HG03520 (cell line): ENCODE data around the gene PDE6A.
A peak's percentile ranks its signal among the peaks of the same experiment; 100 is the strongest.
"Not testable (repeated sequence)": the region's sequence is repeated elsewhere in the genome, so short reads cannot be mapped to it uniquely, and the experiment has no call there.

Experiments used
- ATAC-seq: cut with Tn5 transposase; IDR thresholded peaks from one replicate; pipeline ENCODE4 v1.9.1; 2021; ENCODE audit warnings: mild to moderate bottlenecking, moderate library complexity; ENCODE audit not compliant: unreplicated experiment

Gene PDE6A

DNA sequence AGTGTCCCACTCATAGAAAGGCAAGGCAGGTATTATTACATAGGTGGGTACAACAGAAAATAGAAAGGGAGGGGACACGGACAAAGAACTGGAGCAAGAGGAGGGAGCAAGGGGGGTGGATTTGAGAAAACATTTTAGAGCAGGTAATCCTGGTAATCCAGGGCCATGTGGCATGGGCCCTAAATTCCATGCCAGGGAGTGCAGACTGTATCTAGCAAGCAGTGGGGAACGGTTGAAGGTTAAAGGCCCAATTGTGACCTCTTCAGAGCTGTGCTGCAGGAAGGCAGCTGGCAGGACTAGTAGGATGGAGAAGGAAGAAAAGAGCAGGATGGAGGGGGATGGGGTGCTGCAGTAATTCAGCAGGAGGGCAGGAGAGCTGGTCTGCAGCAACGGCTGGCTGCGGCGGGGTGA lies 75.2 kb downstream of the PDE6A start:
- ATAC-seq = no peak

DNA sequence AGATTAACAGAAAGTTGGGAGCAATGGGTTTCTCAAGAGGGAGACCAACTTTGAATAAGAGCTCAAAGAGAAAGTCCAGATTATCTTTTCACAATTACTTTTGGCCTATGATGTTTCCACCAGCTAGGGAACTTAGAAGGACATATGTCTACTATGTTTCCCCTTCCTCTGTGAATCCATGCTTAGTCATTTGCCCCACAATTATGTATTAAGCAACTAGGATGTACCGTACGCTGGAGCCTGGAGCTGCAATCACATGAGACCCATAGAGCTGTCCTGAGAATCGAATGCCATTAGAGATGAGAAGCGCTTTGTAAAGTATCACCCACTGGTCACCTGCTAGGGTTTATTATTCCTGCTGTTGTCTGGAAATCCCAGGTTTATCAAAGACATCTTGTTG lies 78.8 kb downstream of the PDE6A start:
- ATAC-seq = no peak

DNA sequence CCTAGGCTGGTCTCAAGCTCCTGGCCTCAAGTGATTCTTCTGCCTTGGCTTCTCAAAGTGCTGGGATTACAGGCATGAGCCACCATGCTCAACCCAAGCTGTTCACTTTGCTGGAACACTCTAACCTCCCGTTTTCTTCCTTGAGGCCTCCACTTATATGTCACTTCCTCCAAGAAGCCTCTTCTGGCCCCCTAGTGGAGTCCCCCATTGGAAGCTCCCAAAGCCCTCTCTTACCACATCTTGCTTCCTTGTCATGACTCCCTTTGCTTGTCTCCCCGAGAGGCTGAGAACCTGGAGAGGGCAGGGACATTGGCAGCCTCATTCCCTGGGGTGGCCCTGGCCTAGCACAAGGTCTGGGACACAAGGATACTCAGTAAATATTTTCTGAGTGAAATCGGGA lies 80.8 kb downstream of the PDE6A start:
- no peak for ATAC-seq

DNA sequence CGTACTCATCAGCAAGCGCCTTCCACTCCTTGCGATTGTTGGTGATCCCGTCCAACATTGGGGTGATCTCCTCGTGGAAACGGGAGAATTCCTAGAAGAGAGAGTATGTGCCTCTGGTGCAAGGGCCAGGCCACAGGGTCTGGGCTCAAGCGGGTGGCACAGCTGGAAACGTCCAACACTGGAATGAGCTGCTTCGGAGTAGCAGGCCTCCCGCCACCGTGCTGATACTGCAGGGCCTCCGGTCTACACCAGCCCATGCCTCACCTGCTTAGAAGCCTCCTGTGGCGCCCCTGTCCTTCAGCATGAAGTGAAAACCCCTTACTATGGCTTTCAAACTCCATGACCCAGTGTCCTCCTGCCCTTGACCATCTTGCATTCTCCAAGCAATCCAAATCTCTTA lies 81.4 kb downstream of the PDE6A start:
- no peak for ATAC-seq

DNA sequence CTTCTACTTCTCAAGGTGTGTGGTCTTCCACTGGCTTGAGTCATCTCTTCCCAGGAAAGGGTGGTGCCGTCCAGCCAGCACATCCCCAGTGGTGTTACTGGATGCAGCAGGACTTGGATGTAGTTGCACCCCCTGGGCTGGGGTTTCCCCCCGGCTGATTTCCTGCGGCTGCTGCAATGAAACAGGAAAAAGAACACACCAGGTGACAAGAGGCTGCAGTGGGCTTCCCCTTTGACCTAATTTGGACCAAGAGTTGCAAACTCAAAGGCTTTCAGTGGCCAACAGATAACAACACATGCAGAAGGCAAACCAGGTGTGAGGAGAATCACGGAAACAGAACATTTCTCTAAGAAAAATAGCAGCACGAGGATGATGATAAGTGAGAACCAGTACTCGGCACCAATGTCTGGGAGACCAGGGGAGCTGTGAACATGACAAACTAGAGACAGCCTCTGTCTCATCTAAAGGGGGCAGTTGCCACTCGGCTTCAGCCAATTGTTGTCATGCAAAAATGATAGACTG lies 83.7 kb downstream of the PDE6A start:
- ATAC-seq = peak; percentile 87

DNA sequence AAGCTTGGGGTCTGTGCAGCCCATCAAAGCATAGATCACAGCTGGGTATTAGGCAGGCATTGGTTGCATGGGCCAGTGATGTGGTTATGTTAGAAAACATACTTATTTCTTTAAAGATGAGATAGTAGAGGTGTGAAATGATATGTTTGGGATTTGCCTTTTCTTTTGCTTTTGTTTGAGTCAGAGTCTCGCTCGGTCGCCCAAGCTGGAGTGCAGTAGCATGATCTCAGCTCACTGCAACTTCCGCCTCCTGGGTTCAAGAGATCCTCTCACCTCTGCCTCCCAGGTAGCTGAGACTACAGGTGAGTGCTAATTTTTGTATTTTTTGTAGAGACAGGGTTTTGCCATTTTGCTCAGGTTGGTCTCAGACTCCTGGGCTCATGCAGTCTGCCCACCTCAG lies 84.8 kb downstream of the PDE6A start:
- ATAC-seq = no peak

DNA sequence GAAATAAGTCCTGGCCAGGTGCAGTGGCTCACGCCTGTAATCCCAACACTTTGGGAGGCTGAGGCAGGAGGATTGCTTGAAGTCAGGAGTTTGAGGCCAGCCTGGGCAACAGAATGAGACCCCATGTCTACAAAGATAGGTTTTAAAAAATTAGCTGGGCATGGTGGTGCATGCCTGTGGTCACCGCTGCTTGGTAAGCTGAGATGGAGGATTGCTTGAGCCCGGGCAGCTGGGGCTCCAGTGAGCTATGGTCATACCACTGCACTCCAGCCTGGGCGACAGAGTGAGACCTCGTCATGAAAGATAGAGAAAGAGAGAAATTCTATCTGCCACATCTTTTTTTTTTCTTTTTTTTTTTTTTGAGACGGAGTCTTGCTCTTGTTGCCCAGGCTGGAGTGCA lies 86.1 kb downstream of the PDE6A start:
- not testable (repeated sequence) for ATAC-seq

DNA sequence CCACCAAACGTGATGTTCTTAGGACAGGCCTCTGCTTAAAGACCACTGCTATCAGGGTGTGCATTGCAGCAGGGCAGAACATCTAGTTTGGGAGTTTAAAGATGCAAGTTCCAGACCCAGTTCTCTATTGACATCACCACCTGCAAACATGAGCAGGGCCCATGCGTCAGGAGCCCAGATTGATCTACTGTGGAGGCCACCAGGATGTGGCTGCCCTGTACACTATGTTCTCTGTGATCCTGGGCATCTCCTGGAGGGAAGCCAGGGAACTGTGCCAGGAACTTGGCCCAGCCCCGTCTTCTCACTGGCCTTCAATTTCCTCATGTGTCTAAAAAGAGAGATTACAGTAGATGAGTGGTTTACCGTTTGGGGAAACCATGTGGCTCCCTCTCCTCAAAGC lies 87.1 kb downstream of the PDE6A start:
- ATAC-seq = no peak

DNA sequence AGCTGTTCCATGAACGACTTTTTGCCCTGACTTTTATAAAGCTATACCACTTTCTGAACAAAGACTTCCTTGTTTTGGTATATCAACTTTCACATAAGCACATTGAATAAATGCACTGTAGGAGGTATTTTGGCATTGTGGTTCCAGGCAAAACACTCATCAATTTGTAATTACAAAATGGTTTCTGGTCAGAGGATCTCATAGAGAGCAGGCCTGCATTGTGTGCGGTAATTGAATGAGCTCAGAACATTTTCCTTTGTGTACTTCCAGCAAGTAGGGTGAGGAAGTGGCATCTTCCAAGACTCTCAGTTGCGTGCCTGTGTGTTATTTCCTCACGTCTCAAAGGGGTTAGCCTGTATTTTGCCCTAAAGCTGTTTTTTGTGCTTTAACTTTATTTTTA lies 89.2 kb downstream of the PDE6A start:
- ATAC-seq = no peak

DNA sequence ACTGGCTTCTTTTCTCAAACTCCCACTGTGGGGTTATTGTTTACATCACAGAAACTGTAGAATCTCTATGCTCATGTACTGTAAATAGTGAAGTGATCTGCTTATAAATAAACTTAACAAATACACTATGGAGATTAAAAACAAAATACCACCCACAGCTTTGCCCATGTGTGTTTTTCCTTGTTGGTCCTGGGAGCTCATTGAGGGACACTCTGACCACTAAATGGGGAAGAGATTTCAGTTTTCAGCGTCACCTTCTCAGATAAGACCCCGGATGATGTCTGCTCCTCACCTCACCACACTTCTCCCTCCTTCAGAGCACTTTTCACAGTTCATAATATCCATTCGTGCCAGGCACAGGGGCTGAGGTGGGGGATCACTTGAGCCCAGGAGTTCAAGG lies 89.7 kb downstream of the PDE6A start:
- no peak for ATAC-seq

DNA sequence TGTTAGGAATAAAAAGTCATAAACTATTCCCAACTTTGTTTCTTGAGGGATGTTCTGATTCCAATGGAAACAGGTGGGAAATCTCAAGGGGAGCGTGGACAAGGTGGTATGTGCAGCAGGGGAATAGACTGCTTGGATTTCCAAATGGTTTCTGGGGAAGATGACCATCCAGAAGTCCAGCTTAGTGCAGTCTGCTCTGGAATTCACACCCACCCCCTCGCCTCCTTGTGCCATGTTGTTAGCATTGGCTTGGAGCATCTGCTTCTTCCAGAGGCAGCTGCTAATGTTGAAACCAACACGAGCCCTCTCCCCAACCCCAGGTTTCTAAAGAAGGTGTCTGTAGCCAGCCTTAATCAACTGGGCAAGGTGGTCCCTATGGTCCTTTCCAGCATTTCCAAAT lies 90.9 kb downstream of the PDE6A start:
- no peak for ATAC-seq

DNA sequence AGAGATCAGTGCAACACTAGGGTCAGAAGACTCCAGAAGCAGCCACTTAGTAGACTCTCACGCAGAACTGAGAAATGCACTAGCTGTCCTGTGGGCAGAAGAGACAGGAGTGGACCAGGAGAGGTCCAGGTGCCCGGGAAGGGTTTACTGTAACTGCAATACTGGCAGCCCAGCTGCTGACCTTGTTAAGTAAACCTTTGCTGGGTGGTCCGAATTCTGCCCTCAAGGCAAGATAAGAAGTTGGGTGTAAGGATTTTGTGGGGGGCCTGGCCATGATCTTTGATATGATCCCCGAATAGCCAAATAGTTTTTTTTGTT lies 91.3 kb downstream of the PDE6A start:
- no peak for ATAC-seq

DNA sequence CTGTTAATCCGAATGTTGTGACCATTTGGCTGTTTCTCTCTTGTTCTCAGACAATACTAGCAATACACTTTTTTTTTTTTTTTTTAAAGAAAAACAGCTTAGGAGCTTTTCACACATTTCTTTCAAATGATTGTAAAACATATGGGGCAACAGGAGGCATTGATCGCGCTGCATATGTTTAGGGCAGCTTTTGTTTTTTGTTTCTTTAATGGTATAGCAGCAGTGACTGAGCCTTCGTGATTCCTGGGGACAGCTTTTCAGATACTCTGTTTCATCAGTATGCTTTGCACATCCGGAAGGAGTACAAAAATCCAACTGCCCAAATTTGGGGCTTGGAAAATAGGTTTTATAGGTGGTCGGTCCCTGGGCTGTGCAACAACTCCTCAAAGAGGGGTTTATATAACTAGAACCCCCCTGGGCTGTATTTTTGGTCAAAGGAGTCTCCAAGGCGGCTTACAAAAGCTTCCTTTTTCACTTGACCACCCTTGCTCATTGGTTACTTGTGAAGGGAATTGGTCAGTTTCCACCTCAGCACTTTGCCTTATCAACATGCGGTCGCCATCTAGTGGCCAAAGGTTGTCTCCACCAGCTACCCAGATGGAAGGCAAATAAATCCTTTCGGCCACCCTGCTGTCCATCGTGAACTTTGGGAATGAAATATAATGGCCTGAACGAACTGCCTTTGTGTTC lies 91.8 kb downstream of the PDE6A start:
- no peak for ATAC-seq

DNA sequence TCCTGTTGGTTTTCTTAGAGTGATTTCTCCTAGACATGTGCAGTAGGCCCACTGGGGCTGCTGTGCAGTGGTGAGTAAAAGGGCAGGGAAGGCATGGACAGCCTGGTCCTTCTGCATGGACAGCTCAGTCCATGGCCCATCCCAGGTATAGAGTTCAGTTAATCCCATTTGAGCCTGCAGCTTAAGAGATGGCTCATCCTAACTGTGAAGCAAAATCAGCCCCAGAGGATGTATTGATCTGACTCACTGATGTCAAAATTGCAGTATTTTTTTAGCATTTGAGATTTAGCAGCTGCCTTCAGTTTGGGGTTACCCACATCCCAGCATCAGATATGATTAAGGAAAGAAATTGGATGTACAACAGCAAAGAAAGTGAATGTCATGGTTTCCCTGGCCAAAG lies 93.4 kb downstream of the PDE6A start:
- ATAC-seq = no peak

DNA sequence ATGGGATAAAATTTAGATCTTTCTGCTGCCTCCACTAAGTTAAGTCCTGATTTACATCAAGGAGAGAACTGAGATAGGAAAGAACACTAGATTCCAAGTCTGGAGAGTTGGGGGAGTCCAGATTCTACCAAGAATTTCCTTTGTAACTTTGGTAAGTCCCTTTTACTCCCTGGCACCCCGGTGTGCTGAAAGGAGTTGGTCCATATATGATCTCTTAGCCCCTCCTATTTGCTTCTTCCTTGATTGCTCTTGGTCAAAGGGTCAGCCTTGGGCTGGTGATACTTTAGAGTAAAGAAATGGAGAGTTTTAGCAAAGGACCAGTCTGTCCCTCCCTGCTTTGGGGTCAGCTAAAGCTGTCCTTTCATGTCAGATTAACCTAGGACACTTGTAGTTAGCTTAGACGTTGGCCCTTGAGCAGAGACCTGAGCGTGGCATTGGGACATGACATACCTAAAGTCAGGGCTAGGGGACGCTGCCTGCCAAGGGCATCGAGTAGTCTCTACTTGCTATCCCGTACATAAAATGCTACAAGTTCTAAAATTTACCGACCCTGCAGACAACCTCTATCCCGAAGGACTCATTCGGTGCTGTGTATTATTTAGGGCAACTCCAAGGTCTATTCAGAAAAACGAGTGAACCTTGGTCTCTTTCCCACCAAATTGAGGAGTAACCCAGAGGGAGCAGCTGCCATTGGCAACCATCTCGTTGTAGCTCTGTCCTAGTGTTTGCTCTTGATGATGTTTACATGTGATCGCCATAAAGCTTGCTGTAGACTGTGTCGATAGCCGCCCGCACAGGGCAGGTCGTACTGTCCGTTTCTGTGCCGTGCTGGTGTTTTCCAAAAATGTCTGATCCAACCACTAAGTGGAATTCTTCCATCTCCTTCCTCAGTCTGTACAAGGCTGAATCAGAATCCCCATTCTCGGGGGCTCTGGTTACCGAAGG lies 94.4 kb downstream of the PDE6A start:
- no peak for ATAC-seq

DNA sequence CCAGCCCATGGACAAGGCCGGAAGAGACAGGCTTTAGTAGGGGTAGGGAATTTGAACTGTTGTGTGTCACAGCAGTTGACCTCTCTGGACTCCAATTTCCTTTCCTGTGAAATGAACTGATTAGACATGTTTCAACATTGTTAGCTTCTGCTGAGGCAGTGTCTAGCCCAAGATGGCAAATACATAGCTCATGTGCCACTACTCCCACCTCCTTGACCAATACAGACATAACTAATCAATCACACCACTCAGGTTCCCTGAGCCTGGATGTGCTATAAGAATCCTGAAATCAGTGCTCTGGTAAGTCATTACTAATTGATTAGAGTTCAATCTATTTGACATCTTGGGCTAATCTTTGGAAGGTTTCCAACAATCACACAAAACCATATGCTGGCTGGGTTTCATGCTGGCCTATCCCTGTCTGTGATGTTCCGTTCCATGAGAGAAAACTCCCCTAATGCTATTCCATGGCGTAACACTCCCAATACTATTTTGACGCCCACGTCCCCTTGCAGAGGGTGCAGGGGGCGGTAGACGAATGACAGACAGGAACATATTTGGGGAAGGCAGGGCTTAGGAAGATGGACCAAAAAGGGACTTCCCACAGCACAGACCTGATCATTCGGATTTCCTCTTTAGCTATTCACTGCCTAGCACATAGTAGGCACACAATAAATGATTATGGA lies 95.2 kb downstream of the PDE6A start:
- no peak for ATAC-seq

DNA sequence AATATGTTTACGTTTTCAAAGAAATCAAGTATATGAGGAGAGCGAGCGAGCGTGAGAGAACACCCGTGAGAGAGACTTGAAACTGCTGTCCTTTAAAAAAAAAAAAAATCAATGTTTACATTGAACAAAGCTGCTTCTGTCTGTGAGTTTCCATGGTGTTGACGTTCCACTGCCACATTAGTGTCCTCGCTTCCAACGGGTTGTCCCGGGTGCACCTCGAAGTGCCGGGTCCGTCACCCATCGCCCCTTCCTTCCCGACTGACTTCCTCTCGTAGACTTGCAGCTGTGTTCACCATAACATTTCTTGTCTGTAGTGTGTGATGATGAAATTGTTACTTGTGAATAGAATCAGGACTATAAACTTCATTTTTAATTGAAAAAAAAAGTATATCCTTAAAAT lies 97.0 kb downstream of the PDE6A start:
- ATAC-seq = no peak

DNA sequence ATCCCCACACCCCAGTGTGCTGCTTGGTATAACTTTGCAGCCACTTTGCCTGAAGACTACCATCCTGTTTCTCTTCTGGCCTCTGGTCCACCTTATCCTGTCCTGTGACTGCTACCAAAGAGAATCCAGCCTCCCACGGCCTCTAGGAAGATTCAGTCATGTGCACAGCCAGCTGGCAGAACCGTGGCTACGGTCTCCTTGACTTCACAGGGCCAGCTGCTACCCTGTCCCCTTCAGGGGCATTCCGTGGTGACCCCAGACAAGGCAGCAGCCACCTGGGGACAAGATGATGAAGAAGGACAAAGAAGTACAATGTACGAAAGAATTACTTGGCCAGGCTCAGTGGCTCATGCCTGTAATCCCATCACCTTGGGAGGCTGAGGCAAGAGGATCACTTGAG lies 98.6 kb downstream of the PDE6A start:
- ATAC-seq = no peak

DNA sequence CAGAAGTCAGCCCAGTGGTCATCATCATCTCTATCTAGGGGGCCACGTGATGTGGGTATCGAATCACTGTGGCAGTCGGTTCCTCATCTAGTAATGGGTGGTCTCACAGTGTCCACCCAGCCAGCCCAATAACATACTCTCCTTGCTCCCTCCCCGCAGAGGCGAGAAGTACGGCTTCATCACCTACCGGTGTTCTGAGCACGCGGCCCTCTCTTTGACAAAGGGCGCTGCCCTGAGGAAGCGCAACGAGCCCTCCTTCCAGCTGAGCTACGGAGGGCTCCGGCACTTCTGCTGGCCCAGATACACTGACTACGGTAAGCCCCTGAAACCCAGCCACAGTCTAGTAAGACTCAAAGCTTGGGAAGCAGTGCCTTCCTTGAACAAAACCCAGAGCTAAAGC lies 99.0 kb downstream of the PDE6A start:
- no peak for ATAC-seq

DNA sequence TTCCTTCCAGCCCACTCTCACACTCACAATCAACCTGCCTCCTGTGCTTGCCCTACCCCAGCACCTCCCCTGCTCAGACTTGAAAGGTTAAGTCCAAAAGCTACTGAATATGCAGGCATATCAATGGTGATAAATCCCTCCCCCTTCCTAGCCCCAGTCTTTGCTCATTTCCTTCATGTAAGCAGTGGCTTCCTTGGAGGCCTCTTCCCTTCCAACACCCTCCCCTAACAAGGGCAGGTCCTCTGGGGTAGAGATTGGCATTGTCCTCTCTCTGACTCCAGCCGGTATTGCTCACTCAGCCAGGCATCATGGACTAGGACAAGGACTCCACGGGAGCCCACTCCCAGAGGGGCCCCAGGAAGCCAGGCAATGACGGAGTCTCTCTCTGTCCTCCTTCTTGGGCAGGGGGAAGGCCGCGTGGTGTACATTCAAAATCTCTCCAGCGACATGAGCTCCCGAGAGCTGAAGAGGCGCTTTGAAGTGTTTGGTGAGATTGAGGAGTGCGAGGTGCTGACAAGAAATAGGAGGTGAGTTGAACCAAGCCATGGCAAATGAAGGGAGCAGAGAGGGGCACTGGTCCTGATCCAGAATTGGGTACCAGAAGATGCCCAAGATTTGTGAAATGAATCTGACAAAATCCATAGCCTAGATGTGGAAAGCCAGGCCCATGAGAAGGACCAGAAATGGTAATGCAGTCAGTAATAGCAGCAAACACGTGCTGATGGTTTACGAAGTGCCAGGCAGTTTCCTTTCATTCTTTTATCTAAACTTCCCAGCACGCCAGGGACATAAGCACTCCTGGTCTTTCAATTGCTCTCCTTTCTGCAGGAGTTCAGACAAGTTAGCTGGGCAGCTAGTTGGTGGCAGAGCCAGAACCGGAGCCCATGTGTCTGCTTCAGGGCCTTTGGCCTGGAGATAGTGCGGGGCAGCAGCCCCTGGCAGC lies 102.5 kb downstream of the PDE6A start:
- no peak for ATAC-seq
